HG02970 (cell line): ENCODE data around the gene CCR2.
"Not testable (repeated sequence)": the region's sequence is repeated elsewhere in the genome, so short reads cannot be mapped to it uniquely, and the experiment has no call there.

ENCODE experiments used
- ATAC-seq: cut with Tn5 transposase; IDR thresholded peaks from one replicate; pipeline ENCODE4 v1.9.1; 2021; ENCODE audit warnings: mild to moderate bottlenecking, moderate library complexity, moderate number of reproducible peaks; ENCODE audit not compliant: unreplicated experiment, low FRiP score

CCR2 gene

DNA sequence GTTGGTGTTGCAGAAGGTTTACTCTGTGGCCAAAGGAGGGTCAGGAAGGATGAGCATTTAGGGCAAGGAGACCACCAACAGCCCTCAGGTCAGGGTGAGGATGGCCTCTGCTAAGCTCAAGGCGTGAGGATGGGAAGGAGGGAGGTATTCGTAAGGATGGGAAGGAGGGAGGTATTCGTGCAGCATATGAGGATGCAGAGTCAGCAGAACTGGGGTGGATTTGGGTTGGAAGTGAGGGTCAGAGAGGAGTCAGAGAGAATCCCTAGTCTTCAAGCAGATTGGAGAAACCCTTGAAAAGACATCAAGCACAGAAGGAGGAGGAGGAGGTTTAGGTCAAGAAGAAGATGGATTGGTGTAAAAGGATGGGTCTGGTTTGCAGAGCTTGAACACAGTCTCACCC lies 20.8 kb downstream of the CCR2 start:
- no peak for ATAC-seq

DNA sequence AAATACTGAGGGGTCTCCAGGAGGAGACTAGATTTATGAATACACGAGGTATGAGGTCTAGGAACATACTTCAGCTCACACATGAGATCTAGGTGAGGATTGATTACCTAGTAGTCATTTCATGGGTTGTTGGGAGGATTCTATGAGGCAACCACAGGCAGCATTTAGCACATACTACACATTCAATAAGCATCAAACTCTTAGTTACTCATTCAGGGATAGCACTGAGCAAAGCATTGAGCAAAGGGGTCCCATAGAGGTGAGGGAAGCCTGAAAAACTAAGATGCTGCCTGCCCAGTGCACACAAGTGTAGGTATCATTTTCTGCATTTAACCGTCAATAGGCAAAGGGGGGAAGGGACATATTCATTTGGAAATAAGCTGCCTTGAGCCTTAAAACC lies 21.3 kb downstream of the CCR2 start:
- ATAC-seq = no peak

DNA sequence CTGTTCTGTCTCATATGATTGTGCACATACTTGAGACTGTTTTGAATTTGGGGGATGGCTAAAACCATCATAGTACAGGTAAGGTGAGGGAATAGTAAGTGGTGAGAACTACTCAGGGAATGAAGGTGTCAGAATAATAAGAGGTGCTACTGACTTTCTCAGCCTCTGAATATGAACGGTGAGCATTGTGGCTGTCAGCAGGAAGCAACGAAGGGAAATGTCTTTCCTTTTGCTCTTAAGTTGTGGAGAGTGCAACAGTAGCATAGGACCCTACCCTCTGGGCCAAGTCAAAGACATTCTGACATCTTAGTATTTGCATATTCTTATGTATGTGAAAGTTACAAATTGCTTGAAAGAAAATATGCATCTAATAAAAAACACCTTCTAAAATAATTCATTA lies 21.9 kb downstream of the CCR2 start:
- ATAC-seq = no peak

DNA sequence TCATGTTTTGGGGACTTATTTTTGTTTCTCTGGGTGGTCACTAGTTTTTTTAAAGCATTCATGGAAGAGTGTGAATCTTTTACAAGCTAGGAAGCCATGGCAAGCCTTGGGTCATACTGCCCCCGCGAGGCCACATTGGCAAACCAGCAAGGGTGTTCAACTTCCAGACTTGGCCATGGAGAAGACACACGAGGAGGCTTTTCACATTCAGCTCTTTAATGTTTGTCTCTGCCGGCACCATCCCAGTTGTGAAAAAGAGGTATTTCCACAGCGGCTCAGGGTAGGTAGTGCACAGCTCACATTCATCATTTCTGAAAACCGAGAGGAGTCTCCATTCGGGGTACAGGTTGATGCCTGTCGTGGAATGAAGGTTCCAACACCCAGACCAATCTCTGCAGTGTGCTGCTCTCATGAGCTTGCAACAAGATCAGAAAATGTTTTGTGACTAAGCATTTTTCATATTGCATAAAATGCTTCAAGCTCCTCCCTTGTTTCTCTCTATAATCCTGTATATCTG lies 24.6 kb downstream of the CCR2 start:
- ATAC-seq = no peak

DNA sequence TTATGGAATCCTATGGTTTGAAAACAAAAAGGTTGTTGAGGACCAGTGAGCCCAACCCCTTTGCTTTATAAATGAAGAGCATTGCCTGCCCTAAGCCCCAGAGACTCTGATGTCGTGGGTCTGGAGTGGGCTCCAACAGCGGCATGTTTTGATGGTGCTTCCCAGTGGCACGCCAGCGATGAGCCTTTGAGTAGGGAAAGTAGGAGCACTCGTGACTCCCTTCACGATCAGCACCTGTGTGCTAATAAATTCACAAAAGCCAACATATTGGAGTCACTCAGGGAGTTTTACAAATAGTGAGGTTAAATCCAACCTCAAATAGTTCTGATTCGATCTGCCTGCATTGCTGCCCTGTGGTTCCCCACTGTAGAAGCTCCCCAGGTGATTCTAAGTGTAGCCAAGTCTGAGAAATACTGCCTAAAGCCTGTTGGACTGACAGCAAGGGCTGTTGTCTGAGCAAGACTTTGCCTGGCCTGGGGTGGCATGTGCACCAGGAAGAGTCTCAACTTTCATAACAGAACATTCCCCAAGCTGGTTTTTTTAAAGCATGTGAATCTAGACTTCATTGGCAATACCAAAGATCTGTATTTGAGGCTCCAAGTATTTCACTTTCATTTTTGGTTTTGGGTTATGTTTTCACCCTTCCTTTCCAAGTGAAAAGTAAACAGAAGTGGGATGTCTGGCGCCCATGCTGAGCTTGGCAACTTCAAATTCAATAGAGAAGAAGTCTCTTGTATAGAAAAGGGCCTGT lies 26.7 kb downstream of the CCR2 start:
- ATAC-seq = no peak

DNA sequence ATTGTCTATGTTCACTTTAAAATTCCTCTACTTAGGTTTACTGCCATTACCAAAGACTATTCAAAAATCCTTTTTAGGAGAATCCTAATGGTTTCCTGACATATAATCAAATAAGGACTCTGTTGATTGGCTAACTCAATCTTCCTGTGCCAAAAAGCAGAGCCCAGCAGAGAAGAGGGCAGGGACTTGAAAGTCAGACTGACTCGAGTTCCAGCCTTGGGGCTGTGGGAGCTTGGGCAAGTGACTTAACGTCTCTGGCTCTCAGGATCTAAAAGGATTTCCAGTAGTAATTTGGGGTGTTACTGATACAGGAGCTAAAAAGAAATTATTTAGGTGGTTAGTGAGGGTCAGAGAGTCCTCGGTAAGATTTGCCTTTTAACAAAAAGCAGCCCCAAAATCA lies 27.7 kb downstream of the CCR2 start:
- no peak for ATAC-seq

DNA sequence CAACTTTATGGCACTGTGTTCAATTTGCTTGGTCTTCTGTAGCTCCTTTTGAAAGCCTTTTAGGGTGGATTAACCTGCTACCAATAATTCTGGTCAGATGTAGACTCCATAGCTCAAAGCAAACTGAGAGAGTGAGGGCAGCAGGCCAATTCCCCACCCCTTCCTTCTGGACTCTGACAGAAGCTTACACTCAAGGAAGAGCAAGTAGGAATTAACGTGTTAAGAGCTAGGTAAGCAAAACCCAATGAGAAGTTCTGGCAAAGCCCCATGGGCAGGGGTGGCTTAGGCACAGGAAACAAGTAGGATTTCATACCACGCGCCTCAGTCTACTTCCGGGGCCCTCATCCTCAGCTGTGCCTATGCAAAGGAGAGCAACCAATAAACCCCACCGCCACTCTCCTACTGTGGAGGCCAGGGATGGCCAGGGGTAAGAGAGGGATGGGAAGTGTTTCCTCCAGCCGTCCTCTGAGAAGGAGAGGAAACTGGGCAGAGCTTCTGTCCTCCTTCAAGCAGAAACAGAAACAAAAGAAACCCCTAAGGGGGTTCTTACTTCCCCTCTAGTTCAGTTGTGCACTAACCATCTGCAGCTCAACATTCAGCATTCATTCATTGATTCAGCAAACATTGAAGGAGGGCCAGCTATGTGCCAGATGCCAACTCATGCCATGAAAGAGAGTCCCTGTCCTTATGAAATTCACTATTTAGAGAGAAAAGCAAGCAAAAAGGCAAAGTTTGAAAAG lies 29.5 kb downstream of the CCR2 start:
- no peak for ATAC-seq

DNA sequence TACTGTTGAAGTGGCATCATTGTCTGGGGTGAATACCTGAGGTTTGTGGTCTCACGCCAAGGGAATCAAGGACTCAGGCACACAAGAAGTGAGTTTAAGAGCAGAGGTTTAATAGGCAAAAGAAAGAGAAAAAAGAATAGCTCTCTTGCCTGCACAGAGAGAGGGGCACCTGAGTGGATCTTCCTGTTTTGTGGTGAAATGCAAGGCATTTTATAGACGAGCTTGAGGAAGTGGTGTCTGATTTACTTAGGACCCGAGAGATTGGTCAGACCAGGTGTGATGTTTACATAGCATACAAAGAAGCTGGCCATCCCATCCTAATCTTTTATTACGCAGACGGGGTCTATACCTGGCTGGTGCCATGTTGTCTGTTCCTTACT lies 30.0 kb downstream of the CCR2 start:
- ATAC-seq = no peak

DNA sequence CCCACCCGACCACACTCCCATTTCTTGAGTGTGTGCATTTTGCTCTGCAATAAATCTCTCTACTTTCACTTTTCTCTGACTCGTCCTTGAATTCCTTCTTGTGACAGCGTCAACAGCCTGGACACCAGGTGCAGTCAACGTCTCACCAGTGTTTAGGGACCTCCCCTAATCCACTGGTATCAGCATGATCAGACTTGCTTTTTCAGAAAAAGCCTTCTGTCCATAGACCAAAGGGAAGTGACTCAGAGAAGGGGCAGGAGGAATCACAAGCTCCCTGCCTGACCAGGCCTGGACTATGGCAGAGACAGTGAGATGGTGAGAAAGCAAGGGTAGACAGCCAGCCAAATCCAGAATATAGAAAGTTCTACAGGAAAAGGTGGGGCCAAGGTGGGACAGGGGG lies 32.3 kb downstream of the CCR2 start:
- ATAC-seq = no peak

DNA sequence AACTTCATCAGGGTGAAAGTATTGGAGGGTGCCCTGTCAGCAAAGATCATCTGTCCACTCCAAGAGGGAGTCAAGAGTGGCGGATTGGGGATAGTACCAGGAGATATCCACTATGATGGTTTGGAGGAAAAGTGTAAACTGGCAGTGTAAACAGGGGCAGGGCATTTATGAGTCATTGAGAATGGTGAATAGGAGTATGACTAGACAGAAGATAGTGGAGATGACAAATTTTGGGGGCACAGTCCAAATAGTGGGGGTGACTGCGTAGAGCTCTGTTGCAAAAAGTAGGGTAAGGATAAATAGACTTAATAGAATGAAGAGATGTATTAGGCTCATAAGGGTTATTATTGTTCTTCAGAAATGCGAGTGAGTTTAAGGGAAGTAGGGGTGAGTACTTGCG lies 34.9 kb downstream of the CCR2 start:
- ATAC-seq = not testable (repeated sequence)

DNA sequence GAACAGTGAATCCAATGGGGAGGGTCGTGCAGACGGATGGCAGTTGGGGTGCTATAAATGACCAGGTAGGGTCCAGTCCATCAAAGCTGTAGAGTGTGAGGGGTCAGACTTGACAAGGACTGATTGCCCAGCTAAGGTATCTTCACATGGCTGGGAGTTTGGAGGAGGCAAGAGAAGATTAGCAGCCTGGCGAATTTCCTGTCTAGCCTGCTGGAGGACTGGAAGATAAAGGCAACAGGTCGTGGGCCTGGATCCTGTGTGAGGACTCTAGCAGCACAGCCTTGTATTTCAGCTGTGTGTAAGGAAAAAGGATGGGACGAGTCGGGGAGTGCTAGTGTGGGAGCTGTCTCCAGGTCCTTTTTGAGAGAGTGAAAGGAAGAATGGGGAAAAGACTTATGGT lies 35.4 kb downstream of the CCR2 start:
- no peak for ATAC-seq

DNA sequence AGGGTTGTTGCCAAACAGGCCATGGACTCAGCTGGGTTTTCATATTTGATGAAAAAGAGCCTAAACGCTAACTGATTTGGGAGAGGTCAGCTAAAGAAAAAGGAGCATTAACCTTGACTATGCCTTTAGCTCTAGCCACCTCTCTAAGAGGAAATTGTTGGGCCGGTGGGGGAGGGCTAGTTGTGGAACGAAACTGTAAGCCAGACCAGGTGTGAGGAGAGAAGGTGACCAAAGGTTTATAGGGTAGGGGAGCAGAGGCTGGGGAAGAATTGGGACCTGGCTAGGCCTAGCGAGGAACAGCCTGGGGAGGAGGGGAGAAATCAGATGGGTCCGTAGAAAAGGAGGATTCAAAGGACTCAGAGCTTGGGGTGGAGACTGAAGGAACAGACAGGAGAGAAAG lies 37.6 kb downstream of the CCR2 start:
- ATAC-seq = not testable (repeated sequence)

DNA sequence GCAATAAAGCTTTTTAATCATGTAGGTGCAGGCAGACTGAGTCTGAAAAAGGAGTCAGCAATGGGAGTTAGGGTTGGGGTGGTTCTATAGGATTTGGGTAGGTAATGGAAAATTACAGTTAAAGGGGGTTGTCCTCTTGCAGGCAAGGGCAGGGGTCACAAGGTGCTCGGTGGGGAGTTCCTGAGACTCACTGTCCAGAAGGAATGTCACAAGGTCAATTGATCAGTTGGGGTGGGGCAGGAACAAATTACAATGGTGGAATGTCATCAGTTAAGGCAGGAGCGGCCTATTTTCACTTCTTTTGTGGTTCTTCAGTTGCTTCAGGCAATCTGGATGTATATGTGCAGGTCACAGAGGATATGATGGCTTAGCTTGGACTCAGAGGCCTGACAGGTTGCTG lies 39.1 kb downstream of the CCR2 start:
- ATAC-seq = no peak

DNA sequence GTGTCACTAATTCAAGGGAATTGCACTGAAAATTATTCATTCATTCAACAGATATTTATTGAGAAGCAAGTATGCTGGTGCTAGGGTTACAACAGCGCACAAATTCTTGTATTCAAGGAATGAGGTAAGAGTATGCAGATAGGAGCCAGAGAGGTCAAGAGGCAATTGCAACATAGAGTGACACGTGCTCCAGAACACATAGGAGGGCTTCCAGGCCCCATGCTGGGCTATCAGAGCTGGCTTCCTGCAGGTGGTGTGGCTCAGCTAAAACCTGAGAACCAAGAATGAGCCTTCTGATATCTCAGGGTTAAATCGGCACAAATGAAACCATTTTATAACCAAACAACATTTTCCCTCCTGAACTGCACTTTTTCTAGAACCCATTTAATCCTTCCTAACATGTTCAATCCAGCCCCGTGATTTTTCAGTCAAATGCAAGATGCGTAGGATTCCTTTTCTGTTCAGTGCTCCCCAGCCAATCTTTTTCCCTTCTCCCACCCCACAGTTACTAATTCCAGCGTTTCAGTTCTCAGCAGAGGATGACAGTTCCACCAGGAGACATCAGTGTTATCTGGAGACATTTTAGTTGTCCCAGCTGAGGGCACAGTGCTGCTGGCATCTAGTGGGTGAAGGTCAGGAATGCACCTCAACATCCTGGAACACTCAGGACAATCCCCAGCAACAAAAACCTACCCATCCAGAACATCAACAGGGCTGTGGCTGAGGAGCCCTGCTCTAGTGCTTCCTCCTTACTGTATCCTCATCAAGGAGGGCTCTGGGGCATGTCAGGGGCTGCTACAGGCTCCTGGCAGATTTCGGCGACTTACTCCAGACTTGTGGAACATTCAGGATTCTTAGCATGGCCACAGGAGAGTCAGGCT lies 39.9 kb downstream of the CCR2 start:
- no peak for ATAC-seq

DNA sequence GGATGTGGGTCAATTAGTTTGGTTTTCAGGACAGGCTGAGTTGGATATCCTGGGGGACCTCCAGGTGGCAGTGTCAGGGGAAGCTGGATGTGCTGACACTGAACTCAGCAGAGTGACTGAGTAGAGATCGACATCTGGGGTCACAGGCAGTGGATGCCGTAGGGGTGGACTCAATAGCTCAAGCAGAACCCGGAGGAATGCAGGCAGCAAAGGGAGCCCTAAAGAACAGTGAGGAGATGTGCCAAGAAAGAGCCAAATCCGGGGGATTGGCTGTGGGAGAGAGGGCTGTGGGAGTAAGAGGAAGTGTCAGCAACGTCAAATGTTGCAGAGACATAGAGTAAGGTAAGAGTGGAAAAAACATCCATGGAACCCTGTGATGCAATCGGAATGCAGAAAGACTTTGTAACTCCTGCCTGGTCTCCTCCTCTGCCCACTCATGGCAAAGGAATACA lies 41.3 kb downstream of the CCR2 start:
- ATAC-seq = no peak

DNA sequence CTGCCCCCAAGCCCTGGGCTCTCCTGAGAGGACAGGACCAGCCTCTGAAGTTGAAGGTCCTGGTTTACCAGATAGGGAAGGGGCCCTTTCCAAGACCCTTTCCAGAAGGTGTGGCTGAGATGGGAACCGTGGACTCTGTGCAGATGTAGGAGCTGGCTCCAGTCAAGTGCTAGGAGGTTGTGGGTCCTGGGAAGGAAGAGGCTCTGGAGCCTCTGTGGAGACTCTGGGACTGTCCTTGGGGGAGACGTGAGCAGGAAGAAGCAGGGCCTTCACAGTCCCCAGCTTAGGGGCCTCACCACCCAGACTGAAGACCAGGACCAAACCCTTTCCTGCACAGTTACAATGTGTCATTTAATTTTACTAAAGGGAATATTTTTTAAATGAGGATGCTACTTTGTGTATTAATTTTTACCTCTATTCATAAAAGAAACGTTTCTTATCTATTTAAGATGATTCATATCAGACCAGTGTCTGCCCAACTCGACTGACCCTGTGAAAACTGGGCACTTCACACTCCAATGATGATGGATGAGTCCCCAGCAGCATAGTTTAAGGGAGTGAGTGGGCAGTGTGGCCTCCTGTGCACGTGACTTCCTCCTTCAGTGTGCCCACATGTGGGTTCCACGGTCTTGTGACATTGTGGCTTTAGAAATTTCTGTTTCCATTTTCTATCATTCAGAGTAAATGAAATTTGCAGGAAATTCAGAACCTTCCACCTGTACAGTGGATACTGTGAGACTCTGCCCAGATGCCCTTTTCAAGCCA lies 42.0 kb downstream of the CCR2 start:
- no peak for ATAC-seq

DNA sequence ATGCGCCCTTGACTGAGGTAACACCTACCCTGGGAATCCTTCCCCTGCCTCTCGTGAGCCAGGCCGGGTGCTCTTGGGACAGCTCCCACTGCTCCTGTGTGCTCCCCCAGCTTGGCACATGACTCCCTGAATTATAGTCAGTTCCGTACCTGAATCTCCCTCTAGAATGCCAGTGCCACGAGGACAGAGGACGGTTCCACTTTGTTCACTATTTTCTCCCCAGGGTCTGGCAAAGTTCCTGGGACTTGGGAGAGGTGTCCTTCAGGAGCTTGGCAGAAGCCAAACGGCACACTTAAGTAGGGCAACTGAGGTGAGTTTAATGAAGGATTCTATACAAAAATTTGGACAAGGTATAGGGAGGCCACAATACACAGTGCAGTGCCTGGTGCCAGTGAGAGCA lies 43.2 kb downstream of the CCR2 start:
- ATAC-seq = no peak

DNA sequence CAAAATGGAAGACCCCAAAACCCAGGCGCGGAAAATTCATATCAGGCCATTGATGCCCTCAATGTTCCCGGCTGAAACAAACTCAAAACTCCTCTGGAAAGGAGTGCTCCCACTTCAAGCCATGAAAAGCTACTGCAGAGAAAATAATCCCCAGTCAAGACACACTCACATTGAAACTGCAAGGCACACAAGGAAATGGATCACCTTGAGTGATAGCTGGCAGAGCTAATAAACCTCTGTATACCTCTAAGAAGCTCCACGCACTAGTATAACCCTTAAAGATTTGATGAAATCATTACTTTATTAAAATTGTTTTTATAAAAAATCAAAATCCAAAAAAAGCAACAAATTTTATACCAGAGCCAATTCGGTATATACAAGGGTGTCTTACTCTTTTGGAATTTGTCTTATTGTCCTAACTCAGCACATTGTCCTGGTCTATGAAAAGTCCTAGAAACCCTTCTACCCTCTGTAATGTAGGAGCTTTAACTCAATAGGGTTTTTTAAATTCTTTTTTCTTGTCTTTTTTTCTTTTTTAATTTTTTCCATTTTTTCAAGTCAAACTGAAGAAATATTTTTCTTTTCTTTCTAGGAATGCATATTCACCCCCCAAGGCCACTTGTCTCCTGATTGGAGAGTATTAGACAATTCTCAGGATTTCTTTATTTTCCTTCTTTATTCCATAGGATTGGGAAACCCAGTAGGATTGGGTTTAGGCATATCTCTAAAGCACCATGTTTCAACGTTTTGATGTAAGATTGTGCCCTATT lies 44.5 kb downstream of the CCR2 start:
- no peak for ATAC-seq

DNA sequence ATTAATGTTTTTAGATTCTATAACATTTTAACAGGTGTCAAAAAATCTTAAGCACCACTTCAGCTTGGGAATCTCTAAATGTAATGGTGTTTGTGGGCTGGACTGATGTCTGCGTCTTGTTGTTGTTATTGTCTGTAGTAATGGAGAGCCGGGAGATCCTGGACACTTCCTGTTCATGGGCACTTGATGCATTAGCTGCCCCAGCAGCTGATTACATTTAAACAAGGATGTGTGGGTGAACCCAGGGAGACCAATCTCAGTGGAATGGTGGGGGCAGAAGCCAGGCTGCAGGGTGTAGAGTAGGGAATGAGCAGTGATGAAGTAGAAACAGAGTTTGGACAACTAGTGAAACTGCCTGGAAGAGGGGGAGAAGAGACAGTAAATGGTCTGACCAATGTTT lies 45.2 kb downstream of the CCR2 start:
- no peak for ATAC-seq

DNA sequence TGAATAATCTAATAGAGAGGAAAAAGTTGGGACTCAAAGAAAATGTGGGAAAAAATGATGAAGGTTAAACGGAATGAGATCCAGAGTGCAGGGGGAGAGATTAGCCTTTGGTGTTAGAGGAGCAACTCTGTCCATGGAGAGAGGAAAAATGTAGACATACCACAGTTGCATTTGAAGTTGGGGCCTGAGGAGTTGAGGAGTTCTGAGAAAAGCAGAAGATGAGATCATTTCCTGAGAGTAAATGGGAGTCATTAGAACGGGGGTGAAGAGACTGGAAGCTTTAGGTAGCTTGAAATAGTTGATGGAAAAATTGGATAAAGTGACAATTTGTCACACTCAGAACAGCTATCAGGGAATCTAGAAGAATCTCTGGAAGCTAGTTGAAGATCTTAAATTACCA lies 45.6 kb downstream of the CCR2 start:
- no peak for ATAC-seq
